ENCODE measurements around the gene CABLES2.

Gene CABLES2

GRCh38 chr20:62345681-62346370 is 61.3 kb downstream of the CABLES2 start:
- no peak for DNase-seq

GRCh38 chr20:62344782-62345181 is 62.3 kb downstream of the CABLES2 start:
- no peak for DNase-seq

- DNase-seq, result no peak
Measured at GRCh38 chr20:62344092-62344491, 63.0 kb downstream of the CABLES2 start.

GRCh38 chr20:62342910-62343309 is 64.2 kb downstream of the CABLES2 start:
- DNase-seq, result no peak

GRCh38 chr20:62339647-62340062 is 67.4 kb downstream of the CABLES2 start:
- DNase-seq, result no peak
